H1 (cell line): ENCODE data around the gene ADGB. TPM values are rescaled to one million over a fixed set of nuclear protein-coding genes. Genes with fewer than 3 reads are reported as not detected.

Experiments used
- CTCF ChIA-PET: fragments of 300-600 bp; sonication (Branson Sonifier 250); formaldehyde crosslinking; loops from one replicate; lab custom pipeline; 2021; ENCODE audit not compliant: partially characterized antibody; lab: Charles Lee
- POLR2A ChIA-PET: fragments of 300-600 bp; sonication (Branson Sonifier 250); formaldehyde crosslinking; loops from one replicate; lab custom pipeline; 2021; ENCODE audit warnings: inconsistent platforms; ENCODE audit not compliant: partially characterized antibody; lab: Charles Lee
- DNase-seq, 2 experiments: peaks; one replicate each; pipeline versions ENCODE4 v3.0.0 to v3.0.0-alpha.2; 2010 to 2022; ENCODE audit warnings: low spot score in 2 of 2, low read depth in 1 of 2, mixed read lengths in 1 of 2
- FAIRE-seq: peaks from 2 replicates; lab custom pipeline; 2011; peaks lifted over from hg19 to GRCh38; lab: Jason Lieb, UNC
- H2AFZ ChIP-seq: 2 replicates; pipeline ENCODE4 v1.8.1; 2012; ENCODE audit warnings: low read length, inconsistent platforms
- H2AK5ac ChIP-seq: 2 replicates; pipeline ENCODE4 v1.6.1; 2013; ENCODE audit warnings: low read depth, low read length
- H2BK120ac ChIP-seq: replicated peaks from 2 replicates; pipeline ENCODE3; 2013; ENCODE audit warnings: low read depth, low read length, inconsistent platforms
- H2BK12ac ChIP-seq: 2 replicates; pipeline ENCODE4 v1.6.1; 2013; ENCODE audit warnings: low read depth, low read length
- H2BK15ac ChIP-seq: 2 replicates; pipeline ENCODE4 v1.6.1; 2013; ENCODE audit warnings: low read length
- H2BK20ac ChIP-seq: 2 replicates; pipeline ENCODE4 v1.6.1; 2013; ENCODE audit warnings: low read length
- H2BK5ac ChIP-seq: 2 replicates; pipeline ENCODE4 v1.6.1; 2013; ENCODE audit warnings: low read depth, low read length
- H3K14ac ChIP-seq: 2 replicates; pipeline ENCODE4 v1.6.1; 2013; ENCODE audit warnings: inconsistent platforms; ENCODE audit not compliant: insufficient read length
- H3K18ac ChIP-seq: 2 replicates; pipeline ENCODE4 v1.6.1; 2013; ENCODE audit warnings: low read length; ENCODE audit errors: extremely low read depth
- H3K23ac ChIP-seq: 2 replicates; pipeline ENCODE4 v1.6.1; 2013; ENCODE audit warnings: inconsistent platforms; ENCODE audit not compliant: insufficient read length
- H3K23me2 ChIP-seq: 2 replicates; pipeline ENCODE4 v1.6.1; 2013; ENCODE audit warnings: low read depth, low read length
- H3K27ac ChIP-seq: 2 replicates; pipeline ENCODE4 v1.6.1; 2011; ENCODE audit warnings: low read depth, low read length, inconsistent platforms
- H3K27me3 ChIP-seq, 4 experiments: replicated peaks in 1 of 4; 1 replicate in 1 of 4; 2 replicates in 3 of 4; pipeline versions ENCODE4 v1.6.1 to v1.8.1; 2011 to 2013; ENCODE audit warnings: low read length in 3 of 4, mild to moderate bottlenecking in 3 of 4, inconsistent platforms in 2 of 4, mixed read lengths in 2 of 4, moderate library complexity in 1 of 4; ENCODE audit not compliant: control insufficient read depth in 3 of 4, insufficient read depth in 3 of 4; ENCODE audit errors: extremely low read depth in 1 of 4
- H3K36me3 ChIP-seq, 4 experiments: 2 replicates each; pipeline versions ENCODE4 v1.6.1 to v1.8.1; 2011 to 2013; ENCODE audit warnings: mild to moderate bottlenecking in 4 of 4, low read length in 3 of 4, moderate library complexity in 2 of 4, control low read depth in 1 of 4, inconsistent platforms in 1 of 4; ENCODE audit not compliant: insufficient read depth in 4 of 4, control insufficient read depth in 2 of 4
- H3K4ac ChIP-seq: replicated peaks from 2 replicates; pipeline ENCODE3; 2013; ENCODE audit warnings: low read length, low read depth, mixed read lengths, inconsistent platforms; ENCODE audit not compliant: insufficient read length
- H3K4me1 ChIP-seq, 4 experiments: replicated peaks in 1 of 4; 1 replicate in 1 of 4; 2 replicates in 3 of 4; pipeline versions ENCODE4 v1.6.1 to v1.8.1; 2011 to 2013; ENCODE audit warnings: low read length in 3 of 4, inconsistent platforms in 2 of 4, mixed read lengths in 1 of 4; ENCODE audit not compliant: insufficient read depth in 4 of 4, control insufficient read depth in 3 of 4
- H3K4me2 ChIP-seq, 2 experiments: 2 replicates each; pipeline versions ENCODE4 v1.6.1 to v1.8.1; 2011 to 2013; ENCODE audit warnings: low read depth in 2 of 2, low read length in 2 of 2, control low read depth in 1 of 2, inconsistent platforms in 1 of 2, mild to moderate bottlenecking in 1 of 2; ENCODE audit not compliant: insufficient read depth in 1 of 2
- H3K4me3 ChIP-seq, 4 experiments: fragments of 200-600, 300-600 bp in 1 of 4; sonication (generic), shearing (Covaris generic), sonication (Bioruptor Twin) in 1 of 4; 2 replicates each; pipeline versions ENCODE4 v1.5.1 to v1.8.1; 2011 to 2016; ENCODE audit warnings: low read length in 4 of 4, low read depth in 3 of 4, control low read depth in 2 of 4, inconsistent platforms in 2 of 4, mild to moderate bottlenecking in 2 of 4, mixed read lengths in 1 of 4, moderate library complexity in 1 of 4; ENCODE audit not compliant: insufficient read depth in 2 of 4; ENCODE audit errors: extremely low read depth in 1 of 4
- H3K56ac ChIP-seq: replicated peaks from 2 replicates; pipeline ENCODE3; 2013; ENCODE audit warnings: low read depth, mild to moderate bottlenecking, mixed read lengths, low read length, inconsistent platforms; ENCODE audit not compliant: insufficient read length
- H3K79me1 ChIP-seq: 2 replicates; pipeline ENCODE4 v1.6.1; 2013; ENCODE audit warnings: low read depth, low read length, control low read depth
- H3K79me2 ChIP-seq, 2 experiments: 2 replicates each; pipeline versions ENCODE4 v1.6.1 to v1.8.1; 2012 to 2013; ENCODE audit warnings: low read length in 2 of 2, mild to moderate bottlenecking in 2 of 2, inconsistent platforms in 1 of 2; ENCODE audit not compliant: insufficient read depth in 2 of 2, control insufficient read depth in 1 of 2
- H3K9ac ChIP-seq, 4 experiments: replicated peaks in 1 of 4; 1 replicate in 1 of 4; 2 replicates in 3 of 4; pipeline versions ENCODE4 v1.6.1 to v1.8.1; 2011 to 2013; ENCODE audit warnings: low read depth in 3 of 4, low read length in 3 of 4, control low read depth in 2 of 4, mild to moderate bottlenecking in 2 of 4, moderate library complexity in 2 of 4, inconsistent platforms in 1 of 4; ENCODE audit errors: extremely low read depth in 1 of 4
- H3K9me3 ChIP-seq, 2 experiments: 2 replicates each; pipeline versions ENCODE4 v1.6.1 to v1.8.1; 2012 to 2013; ENCODE audit warnings: mild to moderate bottlenecking in 2 of 2, moderate library complexity in 2 of 2, control low read depth in 1 of 2, inconsistent platforms in 1 of 2, low read depth in 1 of 2, low read length in 1 of 2, mixed read lengths in 1 of 2; ENCODE audit not compliant: insufficient read depth in 2 of 2
- H4K20me1 ChIP-seq, 2 experiments: replicated peaks in 1 of 2; 2 replicates each; pipeline versions ENCODE3 to v1.8.1; 2011 to 2013; ENCODE audit warnings: inconsistent platforms in 2 of 2, low read length in 2 of 2, mild to moderate bottlenecking in 1 of 2; ENCODE audit not compliant: insufficient read depth in 2 of 2, control insufficient read depth in 1 of 2
- H4K5ac ChIP-seq: 2 replicates; pipeline ENCODE4 v1.6.1; 2013; ENCODE audit warnings: low read length, low read depth, mixed read lengths, inconsistent platforms; ENCODE audit not compliant: insufficient read length
- H4K8ac ChIP-seq: 2 replicates; pipeline ENCODE4 v1.8.0; 2013; ENCODE audit warnings: mild to moderate bottlenecking, moderate library complexity, low read length, inconsistent platforms; ENCODE audit not compliant: insufficient read depth; ENCODE audit errors: extremely low read depth
- H4K91ac ChIP-seq: replicated peaks from 2 replicates; pipeline ENCODE3; 2013; ENCODE audit warnings: low read length, mixed read lengths, inconsistent platforms; ENCODE audit not compliant: insufficient read length
- CBX5 ChIP-seq: fragments of 300-800, 300-1000 bp; sonication (generic); IDR thresholded peaks from 2 replicates; pipeline ENCODE4 v1.7.1; 2016; ENCODE audit warnings: antibody characterized with exemption, low read length, low read depth
- CHD2 ChIP-seq: IDR thresholded peaks from 2 replicates; pipeline ENCODE4 v1.6.1; 2012; ENCODE audit warnings: low read length, improper control_type of control experiment
- JUN ChIP-seq: IDR thresholded peaks from 2 replicates; pipeline ENCODE4 v1.6.1; 2011; ENCODE audit warnings: low read depth, mild to moderate bottlenecking, improper control_type of control experiment, low read length
- KDM4A ChIP-seq: IDR thresholded peaks from one replicate; pipeline ENCODE4 v1.7.1; 2012; ENCODE audit warnings: low read depth, mild to moderate bottlenecking, moderate library complexity, low read length, inconsistent platforms; ENCODE audit not compliant: severe bottlenecking
- POLR2A ChIP-seq, 2 experiments: IDR thresholded peaks; 1 replicate in 1 of 2; 2 replicates in 1 of 2; pipeline ENCODE4 v1.6.1; 2011; ENCODE audit warnings: low read depth in 2 of 2, low read length in 2 of 2, mild to moderate bottlenecking in 2 of 2; ENCODE audit errors: control extremely low read depth in 1 of 2
- RXRA ChIP-seq: IDR thresholded peaks from 2 replicates; pipeline ENCODE4 v1.6.1; 2011; ENCODE audit warnings: low read depth, mild to moderate bottlenecking, low read length, moderate library complexity; ENCODE audit not compliant: insufficient read depth
- SP1 ChIP-seq: IDR thresholded peaks from 2 replicates; pipeline ENCODE4 v1.6.1; 2011; ENCODE audit warnings: low read depth, low read length
- SP2 ChIP-seq: IDR thresholded peaks from 2 replicates; pipeline ENCODE4 v1.6.1; 2012; ENCODE audit warnings: mild to moderate bottlenecking, low read length, inconsistent platforms
- SRF ChIP-seq: IDR thresholded peaks from 2 replicates; pipeline ENCODE4 v1.6.1; 2011; ENCODE audit warnings: mild to moderate bottlenecking, low read depth, low read length, moderate library complexity
- USF2 ChIP-seq: IDR thresholded peaks from 2 replicates; pipeline ENCODE4 v1.6.1; 2011; ENCODE audit warnings: low read length, improper control_type of control experiment
- YY1 ChIP-seq: IDR thresholded peaks from 2 replicates; pipeline ENCODE4 v1.6.1; 2011; ENCODE audit warnings: low read depth, mild to moderate bottlenecking, low read length
- polyA plus RNA-seq, 7 experiments: library from polyadenylated mRNA; depleted of rRNA in 3 of 7; stranded (reverse) in 5 of 7; unstranded in 2 of 7; fragments of >200 nt in 5 of 7; fragments of 200-250 nt in 2 of 7; gene quantifications; 1 replicate in 5 of 7; 2 replicates in 1 of 7; 4 replicates in 1 of 7; pipeline versions ENCODE4 v1.2.1 to v1.2.3, GENCODE V29; 2011 to 2013; ENCODE audit warnings: missing spikeins in 2 of 7, mixed read lengths in 2 of 7
- total RNA-seq: library from RNA; stranded (reverse); fragmentation: NEBNext Ultra II Directional; extraction: Animal tissue kit (Norgen Biotek cat#: 25700); gene quantifications from 2 replicates; pipeline ENCODE4 v1.2.1, GENCODE V29; 2021
- TF ChIP-seq, protein P1 (sequence below): IDR thresholded peaks from 2 replicates; pipeline ENCODE4 v1.6.1; 2012; ENCODE audit warnings: inconsistent platforms
- TF ChIP-seq, protein P2 (sequence below), 3 experiments: IDR thresholded peaks; 1 replicate in 2 of 3; 2 replicates in 1 of 3; pipeline versions ENCODE4 v1.5.1 to v1.6.1; 2011; ENCODE audit warnings: low read length in 3 of 3, mild to moderate bottlenecking in 3 of 3, inconsistent platforms in 2 of 3, low read depth in 1 of 3, moderate library complexity in 1 of 3; ENCODE audit not compliant: insufficient read depth in 1 of 3; ENCODE audit errors: control extremely low read depth in 1 of 3

The ADGB gene
- total and polyA plus RNA-seq, 2 of the 8 experiments (the other 6 are each of a cell fraction or from before 2014, with no cell fraction given), result not detected

DNA sequence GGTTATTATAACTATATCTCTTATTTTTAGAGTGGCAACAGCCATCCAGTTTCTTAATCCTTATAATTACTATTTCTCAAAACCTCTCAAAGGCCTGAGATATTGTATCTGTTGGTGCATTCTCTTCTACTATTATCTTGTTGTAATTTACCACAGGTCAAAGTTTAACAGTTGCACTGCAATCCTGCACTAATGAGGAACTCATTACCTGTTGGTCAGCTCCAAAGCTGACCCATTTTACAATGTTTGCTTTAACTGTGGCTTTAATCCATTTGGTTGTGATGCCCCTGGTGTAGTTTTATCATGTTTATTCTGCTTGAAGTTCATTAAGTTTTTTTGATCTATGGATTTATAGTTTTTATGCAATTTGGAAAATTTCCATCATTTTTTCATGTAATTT, 6.3 kb upstream of the ADGB start:
- Histone ChIP-seq H2AK5ac (no peak overlapping the region), H2BK120ac (no peak overlapping the region), H2BK12ac (no peak overlapping the region), H2BK5ac (no peak overlapping the region), H4K8ac (no peak overlapping the region), H4K20me1 (no peaks in the 10 kb centered on the region), H3K79me1 (no peaks in the 10 kb centered on the region), H3K23me2 (no peaks in the 10 kb centered on the region), H2BK20ac (no peak overlapping the region), H3K56ac (no peak overlapping the region), H3K23ac (no peak overlapping the region), H3K79me2 (no peaks in the 10 kb centered on the region), H3K36me3 (no peaks in the 10 kb centered on the region), H3K27ac (no peak overlapping the region), H3K4me3 (no peak overlapping the region), H3K18ac (no peak overlapping the region), H2BK15ac (no peak overlapping the region), H3K9me3 (no peaks in the 10 kb centered on the region), H4K91ac (no peak overlapping the region), H4K5ac (no peak overlapping the region), H3K4ac (no peak overlapping the region), H2AFZ (no peak overlapping the region), H3K4me2 (no peak overlapping the region), H3K4me1 (no peaks in the 10 kb centered on the region), H3K27me3 (no peaks in the 10 kb centered on the region), H3K14ac (no peak overlapping the region), H3K9ac (no peak overlapping the region)
- DNase-seq (no peak), FAIRE-seq (no peak)
- ChIA-PET CTCF (no interaction called here), POLR2A (no interaction called here)
- no peak for TF ChIP-seq JUN
- no peak for TF ChIP-seq CBX5
- no peak for TF ChIP-seq SP1
- TF ChIP-seq, protein P1, sequence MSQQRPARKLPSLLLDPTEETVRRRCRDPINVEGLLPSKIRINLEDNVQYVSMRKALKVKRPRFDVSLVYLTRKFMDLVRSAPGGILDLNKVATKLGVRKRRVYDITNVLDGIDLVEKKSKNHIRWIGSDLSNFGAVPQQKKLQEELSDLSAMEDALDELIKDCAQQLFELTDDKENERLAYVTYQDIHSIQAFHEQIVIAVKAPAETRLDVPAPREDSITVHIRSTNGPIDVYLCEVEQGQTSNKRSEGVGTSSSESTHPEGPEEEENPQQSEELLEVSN, result no peak
- no peak for TF ChIP-seq YY1
- TF ChIP-seq USF2, result no peak
- no peak for TF ChIP-seq KDM4A
- TF ChIP-seq POLR2A (IDR thresholded peaks at IDR 0.05; ENCODE audit: control extremely low read depth in 1 of 2, low read depth in 2 of 2, low read length in 2 of 2), result no peak
- no peak for TF ChIP-seq RXRA
- TF ChIP-seq CHD2, result no peak
- TF ChIP-seq, protein P2, sequence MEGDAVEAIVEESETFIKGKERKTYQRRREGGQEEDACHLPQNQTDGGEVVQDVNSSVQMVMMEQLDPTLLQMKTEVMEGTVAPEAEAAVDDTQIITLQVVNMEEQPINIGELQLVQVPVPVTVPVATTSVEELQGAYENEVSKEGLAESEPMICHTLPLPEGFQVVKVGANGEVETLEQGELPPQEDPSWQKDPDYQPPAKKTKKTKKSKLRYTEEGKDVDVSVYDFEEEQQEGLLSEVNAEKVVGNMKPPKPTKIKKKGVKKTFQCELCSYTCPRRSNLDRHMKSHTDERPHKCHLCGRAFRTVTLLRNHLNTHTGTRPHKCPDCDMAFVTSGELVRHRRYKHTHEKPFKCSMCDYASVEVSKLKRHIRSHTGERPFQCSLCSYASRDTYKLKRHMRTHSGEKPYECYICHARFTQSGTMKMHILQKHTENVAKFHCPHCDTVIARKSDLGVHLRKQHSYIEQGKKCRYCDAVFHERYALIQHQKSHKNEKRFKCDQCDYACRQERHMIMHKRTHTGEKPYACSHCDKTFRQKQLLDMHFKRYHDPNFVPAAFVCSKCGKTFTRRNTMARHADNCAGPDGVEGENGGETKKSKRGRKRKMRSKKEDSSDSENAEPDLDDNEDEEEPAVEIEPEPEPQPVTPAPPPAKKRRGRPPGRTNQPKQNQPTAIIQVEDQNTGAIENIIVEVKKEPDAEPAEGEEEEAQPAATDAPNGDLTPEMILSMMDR (IDR thresholded peaks at IDR 0.05; ENCODE audit: control extremely low read depth in 1 of 3, insufficient read depth in 1 of 3, low read depth in 1 of 3, low read length in 3 of 3), result no peak
- TF ChIP-seq SRF, result no peak
- no peak for TF ChIP-seq SP2
